ENCODE results near the gene TRIM32.

Gene TRIM32

GRCh38 chr9:116703634-116704033, 16.5 kb downstream of the TRIM32 start:
- no peak for DNase-seq (ENCODE audit: low read depth in 2 of 2)
- H3K4me3 ChIP-seq (replicated peaks in 1 of 2; ENCODE audit: low read depth in 2 of 2, low read length in 2 of 2), result no peak overlapping the region
- no peak for TF ChIP-seq CTCF (IDR thresholded peaks at IDR 0.05; ENCODE audit: low read depth, low read length)

DNA sequence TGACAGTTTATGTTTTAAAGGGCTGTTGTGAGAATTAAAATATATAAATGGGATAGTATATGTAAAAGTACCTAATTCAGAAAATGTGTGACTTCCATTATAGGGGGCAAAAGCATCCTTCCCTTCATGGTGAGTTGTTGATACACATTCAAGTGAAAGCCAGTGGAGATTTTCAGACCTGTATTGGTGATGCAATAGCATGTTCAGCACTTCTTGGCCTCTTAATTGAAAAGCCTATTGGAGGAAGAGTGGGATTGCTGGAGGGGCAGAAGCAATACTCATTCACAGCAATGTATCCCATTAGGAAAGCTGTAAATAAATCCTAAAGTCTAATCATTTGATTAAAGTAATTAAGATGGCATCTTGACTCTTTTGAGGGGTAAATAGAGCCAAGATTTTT, 17.4 kb downstream of the TRIM32 start:
- no peak overlapping the region for H3K4me3 ChIP-seq (replicated peaks in 1 of 2; ENCODE audit: low read depth in 2 of 2, low read length in 2 of 2)
- DNase-seq (ENCODE audit: low read depth in 2 of 2), result no peak
- TF ChIP-seq CTCF (IDR thresholded peaks at IDR 0.05; ENCODE audit: low read depth, low read length), result no peak

- no peak for DNase-seq (ENCODE audit: low read depth in 2 of 2)
- no peak for TF ChIP-seq CTCF (IDR thresholded peaks at IDR 0.05; ENCODE audit: low read depth, low read length)
- H3K4me3 ChIP-seq (replicated peaks in 1 of 2; ENCODE audit: low read depth in 2 of 2, low read length in 2 of 2), result no peak overlapping the region
Observed at GRCh38 chr9:116705531-116705930, 18.4 kb downstream of the TRIM32 start.

DNA sequence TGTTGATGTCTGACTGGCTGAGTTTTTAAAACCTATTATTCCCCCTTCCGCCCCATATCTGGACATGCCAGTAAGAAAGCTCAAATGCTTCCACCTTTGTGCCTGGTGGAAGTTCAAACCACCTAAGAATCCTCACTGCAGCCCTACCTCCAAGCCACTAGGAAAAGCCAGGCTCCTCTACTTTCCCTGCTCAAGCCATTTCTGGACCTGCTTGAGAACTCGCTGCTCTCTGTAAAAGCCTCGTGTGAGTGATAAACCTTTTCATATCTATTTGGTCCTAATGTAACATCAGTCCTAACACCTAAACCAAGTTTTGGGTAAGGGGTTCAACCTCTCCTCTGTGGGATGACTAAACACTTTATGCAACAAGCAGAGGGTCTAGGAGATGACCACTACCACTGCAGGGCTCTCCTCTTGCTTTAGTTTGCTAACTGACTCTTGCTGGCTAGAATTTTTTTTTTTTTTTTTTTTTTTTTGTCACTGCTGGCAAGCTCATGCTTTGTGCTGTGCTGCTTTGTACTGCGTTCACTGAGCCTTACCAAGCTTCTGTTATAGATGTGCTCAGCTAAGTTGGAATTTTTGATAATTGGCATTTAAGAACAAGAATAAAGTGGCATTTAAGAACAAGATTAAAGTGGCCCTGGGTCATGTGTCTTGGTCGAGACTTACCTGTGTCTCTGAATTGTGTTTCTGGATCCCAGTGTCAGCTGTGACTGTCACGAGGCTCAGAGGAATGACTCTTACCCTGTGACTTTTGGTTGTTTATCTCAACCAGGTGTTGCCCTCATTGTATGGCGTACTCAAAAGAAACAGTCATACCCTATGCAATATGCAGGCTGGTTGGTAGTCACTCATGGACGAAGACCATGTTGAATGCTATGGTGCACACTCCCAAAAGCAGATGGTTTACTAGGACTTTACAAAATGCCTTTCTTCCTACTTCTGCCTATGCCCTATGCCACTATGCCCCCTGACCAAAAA, 19.5 kb downstream of the TRIM32 start:
- no peak for DNase-seq (ENCODE audit: low read depth in 2 of 2)
- no peak for TF ChIP-seq CTCF (IDR thresholded peaks at IDR 0.05; ENCODE audit: low read depth, low read length)
- H3K4me3 ChIP-seq (replicated peaks in 1 of 2; ENCODE audit: low read depth in 2 of 2, low read length in 2 of 2), result no peak overlapping the region

GRCh38 chr9:116712781-116713180, 25.7 kb downstream of the TRIM32 start:
- TF ChIP-seq CTCF (IDR thresholded peaks at IDR 0.05; ENCODE audit: low read depth, low read length), result no peak
- no peak overlapping the region for H3K4me3 ChIP-seq (replicated peaks in 1 of 2; ENCODE audit: low read depth in 2 of 2, low read length in 2 of 2)
- DNase-seq (ENCODE audit: low read depth in 2 of 2), result no peak

DNA sequence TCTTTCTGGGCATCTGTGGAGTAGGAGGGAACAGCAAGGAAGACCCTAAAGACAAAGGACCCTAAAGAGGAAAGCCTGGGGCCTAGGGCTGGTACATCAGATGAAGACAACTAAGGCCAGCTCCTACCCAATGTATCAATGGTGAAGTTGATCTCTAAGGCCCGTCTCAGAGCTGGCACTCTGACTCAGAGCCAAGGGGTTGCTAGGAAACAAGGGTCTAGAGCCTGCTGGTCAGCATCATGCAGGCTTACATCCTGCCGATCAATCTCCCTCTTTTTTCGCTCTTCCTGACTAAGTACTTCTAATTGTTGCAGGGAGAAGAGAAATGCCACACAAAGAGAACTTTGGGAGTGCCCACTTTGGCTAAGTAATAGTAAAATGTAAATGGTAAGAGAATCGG, 26.2 kb downstream of the TRIM32 start:
- TF ChIP-seq CTCF (IDR thresholded peaks at IDR 0.05; ENCODE audit: low read depth, low read length), result no peak
- no peak overlapping the region for H3K4me3 ChIP-seq (replicated peaks in 1 of 2; ENCODE audit: low read depth in 2 of 2, low read length in 2 of 2)
- DNase-seq (ENCODE audit: low read depth in 2 of 2), result no peak
